Measurements from ENCODE around the gene AGFG1.

The AGFG1 gene

GRCh38 chr2:227461811-227462461 is 10.0 kb upstream of the AGFG1 start:
- no peak for DNase-seq

GRCh38 chr2:227462462-227462951 is 9.4 kb upstream of the AGFG1 start:
- no peak for DNase-seq

- no peak for DNase-seq
Measured at GRCh38 chr2:227462972-227463931, 8.7 kb upstream of the AGFG1 start.

- DNase-seq: no peak
Measured at GRCh38 chr2:227464361-227464760, 7.6 kb upstream of the AGFG1 start.

GRCh38 chr2:227464851-227465250 is 7.1 kb upstream of the AGFG1 start:
- no peak for DNase-seq

- no peak for DNase-seq
Measured at GRCh38 chr2:227466887-227467600, 4.9 kb upstream of the AGFG1 start.

- no peak for DNase-seq
Measured at GRCh38 chr2:227471412-227471811, 544 bp upstream of the AGFG1 start.

GRCh38 chr2:227472265-227473121 is 537 bp downstream of the AGFG1 start:
- peak; percentile 18 for DNase-seq

GRCh38 chr2:227473122-227473461 is 1.1 kb downstream of the AGFG1 start:
- DNase-seq: no peak

- no peak for DNase-seq
Measured at GRCh38 chr2:227473806-227474205, 1.9 kb downstream of the AGFG1 start.

- DNase-seq: no peak
Measured at GRCh38 chr2:227474410-227474809, 2.5 kb downstream of the AGFG1 start.

GRCh38 chr2:227477291-227477690 is 5.3 kb downstream of the AGFG1 start:
- DNase-seq: no peak

- DNase-seq: no peak
Measured at GRCh38 chr2:227479865-227480475, 8.0 kb downstream of the AGFG1 start.

GRCh38 chr2:227480528-227480927 is 8.6 kb downstream of the AGFG1 start:
- no peak for DNase-seq

GRCh38 chr2:227482638-227483340 is 10.8 kb downstream of the AGFG1 start:
- DNase-seq: no peak

- no peak for DNase-seq
Measured at GRCh38 chr2:227485429-227485828, 13.5 kb downstream of the AGFG1 start.

GRCh38 chr2:227486688-227487087 is 14.7 kb downstream of the AGFG1 start:
- no peak for DNase-seq

GRCh38 chr2:227488045-227488444 is 16.1 kb downstream of the AGFG1 start:
- DNase-seq: no peak

- DNase-seq: no peak
Measured at GRCh38 chr2:227491386-227491785, 19.4 kb downstream of the AGFG1 start.

- DNase-seq: no peak
Measured at GRCh38 chr2:227493524-227493923, 21.6 kb downstream of the AGFG1 start.

- no peak for DNase-seq
Measured at GRCh38 chr2:227497158-227497557, 25.2 kb downstream of the AGFG1 start.
